GM12878 (cell line): ENCODE data around the gene RAD18. TPM values are rescaled to one million over a fixed set of nuclear protein-coding genes. Genes with fewer than 3 reads are reported as not detected.

ENCODE experiments used
- ATAC-seq: fragments of 200-7000 bp; cut with Tn5 transposase; 3 replicates; pipeline ENCODE4 v1.9.1; 2020; ENCODE audit warnings: mild to moderate bottlenecking, moderate library complexity
- BruUV-seq: library from RNA; stranded (reverse); fragments of 400-500 nt; replicated peaks from 2 replicates; lab custom pipeline; 2021; lab: Mats Ljungman, UMichigan
- CTCF ChIA-PET: fragments of 300-600 bp; sonication (Branson Sonifier 250); formaldehyde crosslinking; extraction: SDS; loops from one replicate; lab custom pipeline; 2021; ENCODE audit warnings: inconsistent platforms; lab: Yijun Ruan, JAX
- POLR2A ChIA-PET: fragments of 350-600 bp; formaldehyde crosslinking; extraction: SDS; loops from one replicate; lab custom pipeline; 2021; ENCODE audit warnings: inconsistent platforms; lab: Charles Lee
- RAD21 ChIA-PET: fragments of 300-600 bp; sonication (Branson Sonifier 250); formaldehyde crosslinking; loops from one replicate; lab custom pipeline; 2023; ENCODE audit warnings: antibody characterized with exemption; ENCODE audit not compliant: unreplicated experiment; lab: Charles Lee
- SMC1A ChIA-PET: fragments of 300-600 bp; sonication (Branson Sonifier 250); formaldehyde crosslinking; loops from one replicate; lab custom pipeline; 2023; ENCODE audit not compliant: unreplicated experiment, uncharacterized antibody; lab: Charles Lee
- DNase-seq: peaks from one replicate; pipeline ENCODE4 v3.0.0-alpha.2; 2011; ENCODE audit warnings: low read depth, low spot score
- FAIRE-seq: peaks from 3 replicates; lab custom pipeline; 2011; peaks lifted over from hg19 to GRCh38; lab: Jason Lieb, UNC
- H2AFZ ChIP-seq: 2 replicates; pipeline ENCODE4 v1.6.0; 2011; ENCODE audit warnings: low read depth, low read length, control low read depth; ENCODE audit not compliant: control insufficient read depth
- H3K27ac ChIP-seq: 2 replicates; pipeline ENCODE4 v1.5.1; 2011; ENCODE audit warnings: control low read depth; ENCODE audit not compliant: control insufficient read depth, insufficient read depth
- H3K27me3 ChIP-seq, 2 experiments: replicated peaks in 1 of 2; 2 replicates each; pipeline versions ENCODE4 v1.6.0 to v1.6.1; 2011; ENCODE audit warnings: low read length in 1 of 2; ENCODE audit not compliant: control insufficient read depth in 2 of 2, insufficient read depth in 2 of 2
- H3K36me3 ChIP-seq, 2 experiments: 2 replicates each; pipeline ENCODE4 v1.5.1; 2011; ENCODE audit warnings: low read length in 1 of 2; ENCODE audit not compliant: control insufficient read depth in 2 of 2, insufficient read depth in 2 of 2
- H3K4me1 ChIP-seq: 2 replicates; pipeline ENCODE4 v1.6.1; 2011; ENCODE audit warnings: mild to moderate bottlenecking, low read length, moderate library complexity, mixed read lengths; ENCODE audit not compliant: control insufficient read depth, insufficient read depth
- H3K4me2 ChIP-seq: 2 replicates; pipeline ENCODE4 v1.6.0; 2011; ENCODE audit warnings: control low read depth; ENCODE audit not compliant: control insufficient read depth, insufficient read depth
- H3K4me3 ChIP-seq: fragments of 200-600 bp; sonication (generic); 2 replicates; pipeline ENCODE4 v1.5.1; 2016
- H3K79me2 ChIP-seq: 2 replicates; pipeline ENCODE4 v1.6.0; 2011; ENCODE audit warnings: low read length; ENCODE audit not compliant: control insufficient read depth, insufficient read depth
- H3K9ac ChIP-seq: 2 replicates; pipeline ENCODE4 v1.8.0; 2011; ENCODE audit warnings: low read length, control low read depth, mixed read lengths; ENCODE audit not compliant: control insufficient read depth, insufficient read depth
- H3K9me3 ChIP-seq: replicated peaks from 3 replicates; pipeline ENCODE4 v1.5.1; 2011; ENCODE audit warnings: mild to moderate bottlenecking, low read length; ENCODE audit not compliant: control insufficient read depth, insufficient read depth
- H4K20me1 ChIP-seq: 2 replicates; pipeline ENCODE4 v1.6.0; 2011; ENCODE audit not compliant: control insufficient read depth, insufficient read depth
- ATF7 ChIP-seq: fragments of 450-650 bp; IDR thresholded peaks from 2 replicates; pipeline ENCODE4 v1.6.1; 2016; ENCODE audit warnings: low read depth, mild to moderate bottlenecking
- ETV6 ChIP-seq, 2 experiments: fragments of 450-650 bp in 1 of 2; IDR thresholded peaks in 1 of 2; conservative IDR thresholded peaks in 1 of 2; 2 replicates each; pipeline ENCODE4 v1.6.1; 2014; ENCODE audit warnings: antibody characterized with exemption in 1 of 2, borderline replicate concordance in 1 of 2, low read depth in 1 of 2, mild to moderate bottlenecking in 1 of 2, moderate library complexity in 1 of 2
- FOS ChIP-seq: IDR thresholded peaks from 3 replicates; pipeline ENCODE4 v1.6.1; 2011; ENCODE audit warnings: borderline replicate concordance; ENCODE audit not compliant: insufficient read length; ENCODE audit errors: extremely low read depth
- MAX ChIP-seq: IDR thresholded peaks from 2 replicates; pipeline ENCODE4 v1.6.1; 2012; ENCODE audit warnings: low read depth, low read length, improper control_type of control experiment
- MEF2B ChIP-seq: fragments of 450-650 bp; IDR thresholded peaks from 2 replicates; pipeline ENCODE4 v1.6.1; 2018; ENCODE audit warnings: mild to moderate bottlenecking, moderate library complexity; ENCODE audit not compliant: partially characterized antibody, poor library complexity, severe bottlenecking
- PML ChIP-seq: IDR thresholded peaks from 2 replicates; pipeline ENCODE4 v1.6.1; 2012; ENCODE audit warnings: low read length, inconsistent platforms
- ZSCAN29 ChIP-seq: fragments of 450-650 bp; IDR thresholded peaks from 2 replicates; pipeline ENCODE4 v1.6.1; 2017; ENCODE audit warnings: mild to moderate bottlenecking, moderate library complexity
- WGBS: methylation state at CpG from one replicate; pipeline ENCODE4 v1.1.6; 2016; ENCODE audit warnings: low lambda C conversion rate; ENCODE audit not compliant: insufficient replicate concordance, insufficient coverage; ENCODE audit errors: missing lambda C conversion rate; 5-methylcytosine and 5-hydroxymethylcytosine counted together
- in situ Hi-C: fragments of 300-500 bp; cut with MboI; formaldehyde crosslinking; loops from 9 replicates; pipeline ENCODE4 v1.14.3; 2018; ENCODE audit warnings: mixed read lengths
- intact Hi-C: fragments of 100-400 bp; cut with micrococcal nuclease; formaldehyde crosslinking; loops from one replicate; pipeline ENCODE4 v1.14.2; 2022; ENCODE audit not compliant: unreplicated experiment
- polyA plus RNA-seq, 11 experiments: library from polyadenylated mRNA; depleted of rRNA in 4 of 11; unstranded in 6 of 11; stranded (reverse) in 5 of 11; fragments of >200 nt; fragmentation: Nextera tagmentation in 4 of 11; fragmentation: Illumina TruSeq in 1 of 11; extraction: Ambion mirVana in 4 of 11; extraction: Trizol in 1 of 11; gene quantifications; 1 replicate in 1 of 11; 2 replicates in 10 of 11; pipeline versions ENCODE4 v1.2.1 to v1.2.3, GENCODE V29; 2011 to 2016; ENCODE audit warnings: inconsistent platforms in 2 of 11, missing spikeins in 2 of 11, low read depth in 1 of 11
- total RNA-seq, 4 experiments: library from RNA; depleted of rRNA in 3 of 4; stranded (reverse); fragments of >200 nt in 3 of 4; fragmentation: Illumina TruSeq in 1 of 4; extraction: Trizol in 1 of 4; gene quantifications; 2 replicates each; pipeline versions ENCODE4 v1.2.1 to v1.2.3, GENCODE V29; 2013 to 2021

The RAD18 gene
- total and polyA plus RNA-seq, 10 of the 15 experiments (the other 5 are each of a cell fraction or from before 2014, with no cell fraction given): 8.7 to 38.6 (median 19.2) TPM

- no peak overlapping the region for H2AFZ ChIP-seq
- H3K9ac ChIP-seq: no peak overlapping the region
- in situ Hi-C loops (no loop called here), intact Hi-C loops (no loop called here)
- CTCF ChIA-PET: no interaction called here
- POLR2A ChIA-PET: no interaction called here
- no peaks in the 10 kb centered on the region for H3K4me1 ChIP-seq
- no peaks in the 10 kb centered on the region for H3K79me2 ChIP-seq
- RAD21 ChIA-PET: no interaction called here
- BruUV-seq: no TSS peak
- no peaks in the 10 kb centered on the region; the same call in 1 of the 3 replicates for H3K9me3 ChIP-seq
- no peaks in the 10 kb centered on the region for H3K27me3 ChIP-seq
- TF ChIP-seq FOS: no peak
- peak; percentile 42; the same call in 1 of the 2 replicates for TF ChIP-seq ATF7
- TF ChIP-seq MEF2B: peak; percentile 24
- ATAC-seq: peak; percentile 61
- DNase-seq: no peak
- H3K4me2 ChIP-seq: no peak overlapping the region
- no peak overlapping the region for H3K27ac ChIP-seq
- SMC1A ChIA-PET: no interaction called here
- H3K4me3 ChIP-seq: no peak overlapping the region
- H4K20me1 ChIP-seq: no peaks in the 10 kb centered on the region
- no peak for FAIRE-seq
- WGBS: 32% methylated on average over 3 of the region's 3 CpGs
- peaks cover 3 to 11% of the 10 kb centered on the region in 2 experiments; a peak in 3 of 4 replicates for H3K36me3 ChIP-seq
Observed at GRCh38 chr3:8882171-8882593, 81.1 kb downstream of the RAD18 start.

GRCh38 chr3:8879347-8879944 lies 83.8 kb downstream of the RAD18 start:
- TF ChIP-seq ZSCAN29 (no peak), PML (no peak), ETV6 (conservative IDR thresholded peaks at IDR 0.05 in 1 of 2, IDR thresholded peaks at IDR 0.05 in 1 of 2; ENCODE audit: borderline replicate concordance in 1 of 2, low read depth in 1 of 2) (no peak), MAX (no peak)
- intact Hi-C loops: no loop called here
- Histone ChIP-seq H3K27ac (no peak overlapping the region), H3K79me2 (no peaks in the 10 kb centered on the region), H3K36me3 (peaks cover 2 to 3% of the 10 kb centered on the region in 2 experiments; a peak in 2 of 4 replicates), H3K4me2 (no peak overlapping the region), H3K9me3 (no peaks in the 10 kb centered on the region; the same call in 1 of the 3 replicates), H3K9ac (no peak overlapping the region), H4K20me1 (no peaks in the 10 kb centered on the region), H3K4me3 (no peak overlapping the region), H3K4me1 (no peaks in the 10 kb centered on the region), H2AFZ (no peak overlapping the region), H3K27me3 (no peaks in the 10 kb centered on the region)
- ChIA-PET POLR2A (no interaction called here), CTCF (no interaction called here), RAD21 (no interaction called here), SMC1A (no interaction called here)
- in situ Hi-C loops: no loop called here
- FAIRE-seq: no peak
- no peak for DNase-seq
- no TSS peak for BruUV-seq
- ATAC-seq: no peak
- 99% methylated on average over 5 of the region's 5 CpGs for WGBS
